MCF 10A (cell line): ENCODE data around the gene CARHSP1. TPM values are rescaled to one million over a fixed set of nuclear protein-coding genes. Genes with fewer than 3 reads are reported as not detected.

Source experiments
- BruUV-seq: library from RNA; stranded (reverse); fragments of 400-500 nt; replicated peaks from 2 replicates; lab custom pipeline; 2021; lab: Mats Ljungman, UMichigan
- CTCF ChIA-PET: fragments of 300-600 bp; sonication (Branson Sonifier 250); formaldehyde crosslinking; extraction: SDS; loops from one replicate; lab custom pipeline; 2021; ENCODE audit warnings: antibody characterized with exemption, inconsistent platforms; lab: Yijun Ruan, JAX
- POLR2A ChIA-PET: fragments of 300-600, 350-650 bp; sonication (Branson Sonifier 250); formaldehyde crosslinking; extraction: SDS; loops from one replicate; lab custom pipeline; 2020; ENCODE audit warnings: antibody characterized with exemption, inconsistent platforms; lab: Yijun Ruan, JAX
- DNase-seq: peaks from one replicate; pipeline ENCODE4 v3.0.0-alpha.2; 2018; ENCODE audit not compliant: unreplicated experiment
- H3K27ac Mint-ChIP-seq: one replicate; pipeline ENCODE4 v1.8.0; 2022; ENCODE audit warnings: mild to moderate bottlenecking, low read depth, mixed read lengths; ENCODE audit not compliant: unreplicated experiment
- H3K27me3 Mint-ChIP-seq: one replicate; pipeline ENCODE4 v1.8.0; 2022; ENCODE audit warnings: mixed read lengths; ENCODE audit not compliant: insufficient read depth, unreplicated experiment
- H3K36me3 Mint-ChIP-seq: one replicate; pipeline ENCODE4 v1.8.0; 2022; ENCODE audit warnings: mild to moderate bottlenecking, moderate library complexity, mixed read lengths; ENCODE audit not compliant: insufficient read depth, unreplicated experiment
- H3K4me1 Mint-ChIP-seq: one replicate; pipeline ENCODE4 v1.8.0; 2022; ENCODE audit warnings: mixed read lengths; ENCODE audit not compliant: insufficient read depth, unreplicated experiment
- H3K4me3 Mint-ChIP-seq: one replicate; pipeline ENCODE4 v1.8.0; 2022; ENCODE audit warnings: mild to moderate bottlenecking, moderate library complexity, mixed read lengths; ENCODE audit not compliant: unreplicated experiment
- H3K9me3 Mint-ChIP-seq: one replicate; pipeline ENCODE4 v1.8.0; 2022; ENCODE audit warnings: mixed read lengths; ENCODE audit not compliant: unreplicated experiment
- CTCF ChIP-seq: fragments of 200-600 bp; IDR thresholded peaks from one replicate; pipeline ENCODE4 v1.8.0; 2022; ENCODE audit warnings: antibody characterized with exemption, mild to moderate bottlenecking; ENCODE audit not compliant: unreplicated experiment
- intact Hi-C: fragments of 100-400 bp; cut with micrococcal nuclease; formaldehyde crosslinking; loops from 2 replicates; pipeline ENCODE4 v1.14.1; 2022
- total RNA-seq: library from RNA; stranded (reverse); gene quantifications from 2 replicates; pipeline ENCODE4 v1.2.3, GENCODE V29; 2022

The CARHSP1 gene
- total RNA-seq, 1 experiment from 2014 or later: 27.8 TPM

GRCh38 chr16:8858994-8859912 lies 9.6 kb downstream of the CARHSP1 start:
- intact Hi-C loops: no loop called here
- Mint-ChIP-seq H3K36me3 (peaks cover 43% of the 10 kb centered on the region), H3K4me3 (no peak overlapping the region), H3K27me3 (no peaks in the 10 kb centered on the region), H3K4me1 (peaks cover 8% of the 10 kb centered on the region), H3K9me3 (no peaks in the 10 kb centered on the region), H3K27ac (no peak overlapping the region)
- DNase-seq: no peak
- no peak for TF ChIP-seq CTCF
- BruUV-seq: no TSS peak
- CTCF ChIA-PET: interaction anchor here (0.6 to 1.8 kb wide), 2 partner anchors 21 to 23 kb away, joined by 3 to 12 read pairs; partner anchors contain the start of gene LITAFD
- POLR2A ChIA-PET: interaction anchor here (0.7 to 1.1 kb wide), 4 partner anchors 9 to 13 kb away, joined by 3 to 4 read pairs (median 3); partner anchors contain the start of gene CARHSP1

GRCh38 chr16:8855972-8856371 lies 12.8 kb downstream of the CARHSP1 start:
- H3K4me3 Mint-ChIP-seq: no peak overlapping the region
- intact Hi-C loops: no loop called here
- no peak overlapping the region for H3K27ac Mint-ChIP-seq
- H3K27me3 Mint-ChIP-seq: no peaks in the 10 kb centered on the region
- H3K36me3 Mint-ChIP-seq: peaks cover 58% of the 10 kb centered on the region
- TF ChIP-seq CTCF: no peak
- no peaks in the 10 kb centered on the region for H3K9me3 Mint-ChIP-seq
- ChIA-PET POLR2A (interaction anchor here (1.4 kb wide), 1 partner anchor 9 kb away, joined by 5 read pairs; no protein-coding TSS in a partner anchor), CTCF (interaction anchor here (5.9 kb wide), 1 partner anchor 25 kb away, joined by 31 read pairs; the partner anchor contains the start of gene LITAFD)
- peaks cover 6% of the 10 kb centered on the region for H3K4me1 Mint-ChIP-seq
- no peak for DNase-seq
- BruUV-seq: no TSS peak

GRCh38 chr16:8855051-8855786 lies 13.6 kb downstream of the CARHSP1 start:
- DNase-seq: no peak
- H3K27me3 Mint-ChIP-seq: no peaks in the 10 kb centered on the region
- H3K36me3 Mint-ChIP-seq: peaks cover 63% of the 10 kb centered on the region
- intact Hi-C loops: no loop called here
- CTCF ChIA-PET: interaction anchor here (1.3 to 5.9 kb wide), 2 partner anchors 25 to 153 kb away, joined by 3 to 31 read pairs; partner anchors contain the start of gene LITAFD
- H3K4me3 Mint-ChIP-seq: no peak overlapping the region
- TF ChIP-seq CTCF: peak; percentile 23
- H3K4me1 Mint-ChIP-seq: peaks cover 13% of the 10 kb centered on the region
- POLR2A ChIA-PET: interaction anchor here (0.7 to 1.5 kb wide), 3 partner anchors 9 to 16 kb away, joined by 4 to 9 read pairs (median 5); partner anchors contain the start of gene CARHSP1
- no TSS peak for BruUV-seq
- no peaks in the 10 kb centered on the region for H3K9me3 Mint-ChIP-seq
- H3K27ac Mint-ChIP-seq: no peak overlapping the region
